Left colon (tissue), 2 donors: ENCODE measurements around the gene LYRM4. TPM values are rescaled to one million over a fixed set of nuclear protein-coding genes. Genes with fewer than 3 reads are reported as not detected.

Experiments
- ATAC-seq: fragments of 200-7000 bp; cut with Tn5 transposase; one replicate; pipeline ENCODE4 v1.9.1; 2020; ENCODE audit warnings: mild to moderate bottlenecking, moderate library complexity
- DNase-seq, 2 donors: peaks; one replicate each; pipeline ENCODE4 v3.0.0-alpha.2; 2020
- intact Hi-C, 2 donors: fragments of 100-400 bp; cut with DNase I in 1 of 2; cut with micrococcal nuclease in 1 of 2; formaldehyde crosslinking; loops; one replicate each; pipeline versions ENCODE4 v1.11.2 to v1.14.0; 2022; cut with DNase I, micrococcal nuclease
- total RNA-seq, 2 donors: library from RNA; stranded (reverse); fragmentation: NEBNext Ultra II Directional; extraction: Animal tissue kit (Norgen Biotek cat#: 25700); gene quantifications; one replicate each; pipeline ENCODE4 v1.2.1, GENCODE V29; 2021
- donor health status: DM: no; HTN: no; CAD: no.
- donor health status: DM: yes; HTN: yes; CAD: no.

LYRM4 gene
- total RNA-seq, 2 donors from 2014 or later, result 12.1 to 12.5 TPM

- DNase-seq (no peak), ATAC-seq (no peak)
- intact Hi-C loops, result loop anchor here in 1 of 2 donors (10.0 kb wide), 1 partner anchor 1405 kb away; no protein-coding TSS in a partner anchor
These were observed 120.7 kb downstream of the LYRM4 start for GRCh38 chr6:5139828-5140771.

- DNase-seq, result no peak
- intact Hi-C loops, result no loop called here
- no peak for ATAC-seq
These were observed 121.5 kb downstream of the LYRM4 start for GRCh38 chr6:5138995-5139827.

- intact Hi-C loops, result no loop called here
- ATAC-seq (no peak), DNase-seq (no peak)
These were observed 123.9 kb downstream of the LYRM4 start for GRCh38 chr6:5136851-5137250.

- DNase-seq, result no peak
- no peak for ATAC-seq
- intact Hi-C loops, result no loop called here
These were observed 124.9 kb downstream of the LYRM4 start for GRCh38 chr6:5135788-5136376.

GRCh38 chr6:5133943-5134342 is 126.8 kb downstream of the LYRM4 start:
- ATAC-seq (peak; percentile 96), DNase-seq (no peak)
- intact Hi-C loops, result no loop called here

GRCh38 chr6:5132731-5133130 is 128.0 kb downstream of the LYRM4 start:
- intact Hi-C loops, result no loop called here
- DNase-seq, result peak; percentile 34 to 52
- peak; percentile 30 for ATAC-seq

GRCh38 chr6:5130135-5130866 is 130.4 kb downstream of the LYRM4 start:
- ATAC-seq (no peak), DNase-seq (no peak)
- intact Hi-C loops, result no loop called here

- intact Hi-C loops, result no loop called here
- ATAC-seq, result no peak
- no peak for DNase-seq
These were observed 132.4 kb downstream of the LYRM4 start for GRCh38 chr6:5128351-5128750.

GRCh38 chr6:5127106-5127687 is 133.6 kb downstream of the LYRM4 start:
- intact Hi-C loops, result no loop called here
- no peak for DNase-seq
- ATAC-seq, result no peak

- ATAC-seq (no peak), DNase-seq (no peak)
- intact Hi-C loops, result no loop called here
These were observed 134.5 kb downstream of the LYRM4 start for GRCh38 chr6:5126214-5126613.

- intact Hi-C loops, result no loop called here
- ATAC-seq, result no peak
- DNase-seq, result no peak
These were observed 135.4 kb downstream of the LYRM4 start for GRCh38 chr6:5125152-5126006.

- no peak for ATAC-seq
- intact Hi-C loops, result no loop called here
- no peak for DNase-seq
These were observed 136.2 kb downstream of the LYRM4 start for GRCh38 chr6:5124526-5124925.

- no peak for ATAC-seq
- DNase-seq, result no peak
- intact Hi-C loops, result no loop called here
These were observed 137.2 kb downstream of the LYRM4 start for GRCh38 chr6:5123296-5124143.

GRCh38 chr6:5122504-5123112 is 138.1 kb downstream of the LYRM4 start:
- ATAC-seq (no peak), DNase-seq (no peak)
- intact Hi-C loops, result no loop called here

- no peak for DNase-seq
- ATAC-seq, result no peak
- intact Hi-C loops, result no loop called here
These were observed 138.8 kb downstream of the LYRM4 start for GRCh38 chr6:5121956-5122355.

- DNase-seq (no peak), ATAC-seq (no peak)
- intact Hi-C loops, result no loop called here
These were observed 139.3 kb downstream of the LYRM4 start for GRCh38 chr6:5121479-5121878.
